ENCODE results near the gene NDST1.
"Not testable (repeated sequence)": the region's sequence is repeated elsewhere in the genome, so short reads cannot be mapped to it uniquely, and the experiment has no call there.

The NDST1 gene

GRCh38 chr5:150507474-150508276 is at the start of gene NDST1:
TSS of gene NDST1 (plus strand) at chr5:150508131. CDS start at chr5:150521255, 13,124 bp downstream.
- no peak for DNase-seq

GRCh38 chr5:150458802-150459557 is 49.0 kb upstream of the NDST1 start:
- peak; percentile 96 for DNase-seq

- DNase-seq = no peak
These were observed 47.1 kb upstream of the NDST1 start for GRCh38 chr5:150460781-150461180.

- no peak for DNase-seq
These were observed 46.7 kb upstream of the NDST1 start for GRCh38 chr5:150461231-150461630.

GRCh38 chr5:150464554-150465012 is 43.3 kb upstream of the NDST1 start:
- no peak for DNase-seq

- no peak for DNase-seq
These were observed 42.0 kb upstream of the NDST1 start for GRCh38 chr5:150465927-150466326.

- DNase-seq = no peak
These were observed 39.7 kb upstream of the NDST1 start for GRCh38 chr5:150468206-150468605.

- DNase-seq = no peak
These were observed 38.0 kb upstream of the NDST1 start for GRCh38 chr5:150469718-150470469.

GRCh38 chr5:150473673-150474358 is 34.1 kb upstream of the NDST1 start:
- DNase-seq = no peak

- not testable (repeated sequence) for DNase-seq
These were observed 31.4 kb upstream of the NDST1 start for GRCh38 chr5:150476568-150476967.

- no peak for DNase-seq
These were observed 28.5 kb upstream of the NDST1 start for GRCh38 chr5:150479416-150479815.

GRCh38 chr5:150481708-150481965 is 26.3 kb upstream of the NDST1 start:
- DNase-seq = no peak

- DNase-seq = no peak
These were observed 25.9 kb upstream of the NDST1 start for GRCh38 chr5:150481972-150482406.

GRCh38 chr5:150484964-150485692 is 22.8 kb upstream of the NDST1 start:
- DNase-seq = no peak

GRCh38 chr5:150485693-150486401 is 22.1 kb upstream of the NDST1 start:
- peak; percentile 68 for DNase-seq

- DNase-seq = peak; percentile 72
These were observed 21.3 kb upstream of the NDST1 start for GRCh38 chr5:150486402-150487198.

- DNase-seq = no peak
These were observed 20.5 kb upstream of the NDST1 start for GRCh38 chr5:150487199-150488061.

- no peak for DNase-seq
These were observed 19.2 kb upstream of the NDST1 start for GRCh38 chr5:150488519-150489359.
